ENCODE measurements around the gene TMEM114. TPM values are rescaled to one million over a fixed set of nuclear protein-coding genes. Genes with fewer than 3 reads are reported as not detected.

The TMEM114 gene
- total RNA-seq, 1 experiment from 2014 or later, result not detected

DNA sequence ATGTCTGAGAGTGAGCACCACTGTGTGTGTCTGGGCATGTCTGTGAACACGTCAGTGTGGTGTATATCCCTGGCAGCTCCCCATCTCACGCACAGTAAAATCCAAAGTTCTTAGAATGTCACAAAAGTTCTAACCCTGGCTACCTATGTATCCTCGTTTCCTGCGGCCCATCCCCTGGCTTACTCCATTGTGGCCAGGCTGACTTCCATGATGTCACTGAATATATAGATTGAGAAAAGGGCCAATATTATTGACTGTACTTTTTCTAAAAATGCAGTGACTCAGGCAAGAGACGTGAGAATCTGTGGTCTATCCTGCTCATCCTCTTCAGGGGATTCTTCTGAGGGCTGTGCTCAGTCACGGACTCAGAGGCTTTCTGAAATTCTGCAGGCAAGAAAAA is 30.2 kb upstream of the TMEM114 start:
- H3K27me3 ChIP-seq (ENCODE audit: control insufficient read depth, insufficient read depth, low read length), result peaks cover 2% of the 10 kb centered on the region; the same call in 1 of the 2 replicates
- intact Hi-C loops (cut with micrococcal nuclease; ENCODE audit: unreplicated experiment) (no loop called here), in situ Hi-C loops (cut with HindIII; ENCODE audit: low pct_unique_long_range_greater_than_20kb, low sequenced_read_pairs) (no loop called here)
- no peaks in the 10 kb centered on the region for H3K9me3 ChIP-seq (ENCODE audit: control insufficient read depth, insufficient read depth, low read depth, low read length)
- ChIA-PET CTCF (no interaction called here), POLR2A (no interaction called here)
- no peak overlapping the region for H3K4me3 ChIP-seq (ENCODE audit: low read depth in 2 of 2, low read length in 2 of 2)
- no peak overlapping the region for H3K27ac ChIP-seq (ENCODE audit: low read length)
- ATAC-seq (no peak), DNase-seq (ENCODE audit: low read depth, low spot score) (no peak)
- no peak for TF ChIP-seq TCF7L2 (IDR thresholded peaks at IDR 0.05; ENCODE audit: low read depth, low read length)
- TF ChIP-seq REST (IDR thresholded peaks at IDR 0.05; ENCODE audit: insufficient read depth in 1 of 2, low read depth in 2 of 2, low read length in 1 of 2), result no peak
- H3K4me1 ChIP-seq (ENCODE audit: control insufficient read depth, insufficient read depth, low read length), result no peaks in the 10 kb centered on the region
- no TSS peak for BruUV-seq (replicated peaks)
- H3K36me3 ChIP-seq (ENCODE audit: control insufficient read depth, insufficient read depth, low read length), result peaks cover 2% of the 10 kb centered on the region; the same call in 1 of the 2 replicates

GRCh38 chr16:8619671-8620370 is 29.5 kb upstream of the TMEM114 start:
- POLR2A ChIA-PET, result no interaction called here
- no peak for DNase-seq (ENCODE audit: low read depth, low spot score)
- no peak for ATAC-seq
- in situ Hi-C loops (cut with HindIII; ENCODE audit: low pct_unique_long_range_greater_than_20kb, low sequenced_read_pairs) (no loop called here), intact Hi-C loops (cut with micrococcal nuclease; ENCODE audit: unreplicated experiment) (no loop called here)
- Histone ChIP-seq H3K4me3 (ENCODE audit: low read depth in 2 of 2, low read length in 2 of 2) (no peak overlapping the region), H3K27me3 (ENCODE audit: control insufficient read depth, insufficient read depth, low read length) (peaks cover 2% of the 10 kb centered on the region; the same call in 1 of the 2 replicates), H3K36me3 (ENCODE audit: control insufficient read depth, insufficient read depth, low read length) (no peaks in the 10 kb centered on the region), H3K9me3 (ENCODE audit: control insufficient read depth, insufficient read depth, low read depth, low read length) (no peaks in the 10 kb centered on the region), H3K4me1 (ENCODE audit: control insufficient read depth, insufficient read depth, low read length) (no peaks in the 10 kb centered on the region), H3K27ac (ENCODE audit: low read length) (no peak overlapping the region)
- BruUV-seq (replicated peaks), result no TSS peak
- no peak for TF ChIP-seq SIN3A (IDR thresholded peaks at IDR 0.05; ENCODE audit: borderline replicate concordance, insufficient read depth, low read depth, low read length)
- no peak for TF ChIP-seq TCF7L2 (IDR thresholded peaks at IDR 0.05; ENCODE audit: low read depth, low read length)
- no peak for TF ChIP-seq POLR2AphosphoS5 (IDR thresholded peaks at IDR 0.05; ENCODE audit: low read depth, low read length)
- TF ChIP-seq REST (IDR thresholded peaks at IDR 0.05; ENCODE audit: insufficient read depth in 1 of 2, low read depth in 2 of 2, low read length in 1 of 2), result no peak
- TF ChIP-seq, protein P1, sequence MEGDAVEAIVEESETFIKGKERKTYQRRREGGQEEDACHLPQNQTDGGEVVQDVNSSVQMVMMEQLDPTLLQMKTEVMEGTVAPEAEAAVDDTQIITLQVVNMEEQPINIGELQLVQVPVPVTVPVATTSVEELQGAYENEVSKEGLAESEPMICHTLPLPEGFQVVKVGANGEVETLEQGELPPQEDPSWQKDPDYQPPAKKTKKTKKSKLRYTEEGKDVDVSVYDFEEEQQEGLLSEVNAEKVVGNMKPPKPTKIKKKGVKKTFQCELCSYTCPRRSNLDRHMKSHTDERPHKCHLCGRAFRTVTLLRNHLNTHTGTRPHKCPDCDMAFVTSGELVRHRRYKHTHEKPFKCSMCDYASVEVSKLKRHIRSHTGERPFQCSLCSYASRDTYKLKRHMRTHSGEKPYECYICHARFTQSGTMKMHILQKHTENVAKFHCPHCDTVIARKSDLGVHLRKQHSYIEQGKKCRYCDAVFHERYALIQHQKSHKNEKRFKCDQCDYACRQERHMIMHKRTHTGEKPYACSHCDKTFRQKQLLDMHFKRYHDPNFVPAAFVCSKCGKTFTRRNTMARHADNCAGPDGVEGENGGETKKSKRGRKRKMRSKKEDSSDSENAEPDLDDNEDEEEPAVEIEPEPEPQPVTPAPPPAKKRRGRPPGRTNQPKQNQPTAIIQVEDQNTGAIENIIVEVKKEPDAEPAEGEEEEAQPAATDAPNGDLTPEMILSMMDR (IDR thresholded peaks at IDR 0.05), result no peak
- CTCF ChIA-PET, result no interaction called here
